ENCODE measurements around the gene MARCHF3. TPM values are rescaled to one million over a fixed set of nuclear protein-coding genes. Genes with fewer than 3 reads are reported as not detected.
"Not testable (repeated sequence)": the region's sequence is repeated elsewhere in the genome, so short reads cannot be mapped to it uniquely, and the experiment has no call there.

Gene MARCHF3
- total RNA-seq, 1 experiment from 2014 or later: 6.5 TPM

DNA sequence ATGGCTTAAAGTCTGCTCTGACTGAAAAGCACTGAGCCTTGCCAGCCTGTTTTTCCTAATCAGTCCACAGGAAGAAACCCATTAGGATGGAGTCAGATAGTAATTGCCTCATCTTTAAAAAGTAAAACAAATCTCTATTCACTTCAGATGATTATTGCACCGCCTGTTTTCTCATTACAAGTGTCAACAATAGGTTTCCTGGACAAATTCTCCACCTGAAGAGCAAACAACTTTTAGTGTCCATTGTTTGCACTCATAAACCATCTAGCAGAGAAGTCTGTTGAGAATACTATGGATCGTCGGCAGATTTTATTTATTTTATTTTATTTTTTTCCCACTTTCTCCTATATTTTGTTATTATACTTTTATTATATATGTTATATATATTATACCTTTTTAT lies 22.7 kb upstream of the MARCHF3 start:
- DNase-seq (ENCODE audit: extremely low read depth, low read depth): no peak

DNA sequence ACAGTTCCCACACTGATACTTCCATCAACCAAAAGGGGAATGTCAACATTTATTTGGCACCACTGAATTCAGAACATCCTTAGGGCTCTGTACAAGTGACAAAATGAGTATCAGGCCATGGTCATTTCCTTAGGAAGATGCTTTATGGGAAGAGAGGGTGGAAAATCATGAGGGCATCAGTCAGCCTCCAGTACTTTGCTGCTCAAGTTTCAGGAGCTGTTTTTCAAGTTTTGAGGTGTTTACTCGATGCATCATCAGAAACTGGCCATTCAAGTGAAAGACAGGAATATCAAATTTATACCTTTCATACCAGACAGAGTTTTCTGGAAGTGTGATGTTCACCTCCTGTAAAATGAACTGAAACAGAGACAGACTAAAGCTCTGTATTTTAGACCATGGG lies 21.2 kb upstream of the MARCHF3 start:
- DNase-seq (ENCODE audit: extremely low read depth, low read depth): no peak

DNA sequence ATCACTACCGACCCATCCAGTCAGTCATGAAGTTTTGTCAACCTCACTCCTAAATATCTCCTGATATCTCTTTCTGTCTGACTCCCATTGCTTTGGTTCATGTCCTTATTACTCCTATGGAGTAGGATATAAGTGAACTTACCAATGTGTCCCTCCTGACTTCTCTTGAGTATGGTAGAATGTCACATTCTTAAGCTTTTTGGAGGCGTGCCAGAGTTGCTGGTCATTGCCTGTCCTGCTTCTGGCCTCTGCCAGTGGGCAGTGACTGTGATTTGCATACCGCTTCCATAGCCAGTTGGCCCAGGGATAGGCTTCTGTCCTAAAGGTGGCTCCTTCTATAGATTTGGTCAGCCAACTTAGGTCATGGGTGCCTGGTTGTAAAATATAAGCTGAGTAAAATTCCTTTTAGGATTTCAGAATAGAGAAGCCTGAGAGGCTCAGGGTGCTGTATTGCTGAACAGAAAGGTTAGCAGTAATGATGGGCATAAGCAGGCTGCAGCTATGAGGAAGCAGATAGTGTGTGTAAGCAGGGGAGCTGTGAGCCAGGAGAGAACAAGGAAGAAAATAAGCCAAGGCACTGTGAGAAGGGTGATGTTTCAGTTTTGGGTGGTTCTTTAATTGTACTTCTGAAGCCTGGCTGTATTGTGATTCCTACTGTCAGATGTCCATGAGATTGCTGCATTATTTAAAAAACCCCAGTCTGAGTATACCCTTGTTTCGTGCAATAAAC lies 16.1 kb upstream of the MARCHF3 start:
- DNase-seq (ENCODE audit: extremely low read depth, low read depth): no peak

DNA sequence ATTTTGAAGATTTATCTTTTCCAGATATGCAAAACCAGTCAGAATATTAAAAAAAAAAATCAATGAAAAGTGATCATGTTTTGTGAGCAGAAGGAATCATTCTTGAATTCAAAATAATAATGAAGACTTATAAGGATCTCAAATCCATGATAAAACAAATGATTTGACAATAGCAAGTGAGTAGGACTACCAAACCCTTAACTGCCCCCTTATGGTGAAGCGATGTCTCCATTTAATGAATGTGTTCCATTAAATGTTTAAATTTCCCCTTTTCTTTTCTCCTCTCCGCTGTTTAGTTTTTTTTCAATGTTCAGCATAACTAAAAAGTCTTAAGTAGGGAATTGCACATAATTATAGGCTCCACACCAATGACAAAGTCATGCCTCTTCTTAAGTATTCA lies 12.2 kb upstream of the MARCHF3 start:
- no peak for DNase-seq (ENCODE audit: extremely low read depth, low read depth)

DNA sequence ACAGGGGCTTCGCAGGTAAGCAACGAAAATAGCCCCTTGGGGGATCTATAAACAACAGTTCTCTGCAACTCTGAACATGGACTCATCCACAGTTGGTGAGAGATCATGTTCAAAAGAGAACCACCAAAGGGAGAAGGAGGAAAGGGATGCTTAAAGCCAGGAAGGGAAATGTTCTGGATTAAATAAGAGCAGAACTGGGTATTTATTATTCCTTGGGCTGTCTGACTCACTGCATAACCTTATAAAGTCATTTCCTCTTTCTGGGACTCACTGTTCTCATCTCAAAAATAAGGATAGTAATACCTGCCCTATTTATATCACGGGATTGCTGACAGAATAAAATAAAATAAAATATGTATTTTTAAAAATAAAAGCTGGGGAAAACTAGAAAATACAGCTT lies 11.2 kb upstream of the MARCHF3 start:
- no peak for DNase-seq (ENCODE audit: extremely low read depth, low read depth)

DNA sequence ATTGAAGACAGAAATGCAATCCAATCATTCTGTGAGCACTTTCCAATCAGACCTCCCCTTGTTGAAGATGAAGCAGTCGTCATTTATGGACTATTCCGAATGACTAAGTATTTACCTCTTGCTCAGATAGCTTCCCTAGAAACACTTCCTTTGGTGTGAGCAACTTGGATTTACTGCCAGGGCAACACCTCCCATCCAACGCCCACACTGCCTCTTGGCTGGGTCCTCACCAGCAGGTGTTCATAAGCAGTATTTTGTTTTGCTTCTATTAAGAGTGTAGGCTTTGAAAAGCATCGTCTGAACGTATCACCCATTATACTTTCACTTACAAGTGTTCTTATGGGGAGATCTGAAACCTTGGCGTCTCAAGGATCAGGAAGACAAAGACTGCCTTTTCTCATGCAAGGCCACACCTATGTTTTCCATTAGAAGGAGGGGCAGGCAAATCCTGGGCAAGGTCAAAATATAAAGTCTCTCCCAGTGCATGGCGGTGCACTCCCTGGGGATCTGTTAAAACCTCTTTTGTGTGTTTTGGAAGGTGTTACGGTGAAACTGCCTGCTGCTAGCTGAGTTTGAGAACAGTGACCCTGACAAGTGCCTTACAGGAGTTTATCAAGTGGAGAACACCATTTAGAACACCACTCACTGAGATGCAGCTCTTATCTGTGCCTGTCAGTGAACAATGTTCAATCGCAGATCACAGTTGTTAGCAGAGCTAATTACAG lies 10.6 kb upstream of the MARCHF3 start:
- no peak for DNase-seq (ENCODE audit: extremely low read depth, low read depth)

DNA sequence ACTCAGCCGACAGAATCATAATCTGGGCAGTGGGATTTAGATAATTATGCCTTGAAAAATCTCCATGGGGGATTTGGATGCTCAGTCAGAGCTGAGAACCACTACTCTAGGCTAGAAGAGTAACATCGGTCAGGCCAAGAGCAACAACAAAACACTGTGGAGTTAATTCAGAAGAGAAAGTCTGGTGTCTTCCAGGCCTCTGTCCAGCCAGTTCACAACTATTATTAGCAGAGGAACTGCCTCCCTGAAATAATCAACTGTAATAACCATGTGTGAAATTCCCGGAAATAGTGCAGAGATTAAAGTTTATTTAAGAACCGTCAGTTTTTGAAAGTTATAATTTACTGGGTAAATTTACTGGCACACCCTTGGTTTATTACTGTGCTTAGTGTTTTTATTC lies 8.2 kb upstream of the MARCHF3 start:
- DNase-seq (ENCODE audit: extremely low read depth, low read depth): no peak

DNA sequence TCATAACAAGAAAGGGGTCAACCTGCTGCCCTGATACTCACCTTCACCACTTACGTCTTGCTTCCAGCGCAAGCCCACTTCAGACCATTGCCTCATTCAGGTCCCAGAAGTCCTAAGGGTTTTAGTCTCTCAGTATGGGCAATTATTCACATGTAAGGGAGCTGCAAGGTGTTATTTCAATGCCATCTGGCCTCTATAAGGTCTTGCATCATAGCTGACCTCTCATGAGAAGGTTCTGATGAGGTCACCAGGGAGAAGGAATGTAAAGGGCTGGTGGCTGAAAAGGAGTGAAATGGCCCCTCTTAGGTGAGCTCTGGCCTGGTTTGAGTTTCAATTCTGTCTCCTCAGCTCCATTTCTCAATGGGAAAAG lies 1.5 kb upstream of the MARCHF3 start:
- no peak for DNase-seq (ENCODE audit: extremely low read depth, low read depth)

DNA sequence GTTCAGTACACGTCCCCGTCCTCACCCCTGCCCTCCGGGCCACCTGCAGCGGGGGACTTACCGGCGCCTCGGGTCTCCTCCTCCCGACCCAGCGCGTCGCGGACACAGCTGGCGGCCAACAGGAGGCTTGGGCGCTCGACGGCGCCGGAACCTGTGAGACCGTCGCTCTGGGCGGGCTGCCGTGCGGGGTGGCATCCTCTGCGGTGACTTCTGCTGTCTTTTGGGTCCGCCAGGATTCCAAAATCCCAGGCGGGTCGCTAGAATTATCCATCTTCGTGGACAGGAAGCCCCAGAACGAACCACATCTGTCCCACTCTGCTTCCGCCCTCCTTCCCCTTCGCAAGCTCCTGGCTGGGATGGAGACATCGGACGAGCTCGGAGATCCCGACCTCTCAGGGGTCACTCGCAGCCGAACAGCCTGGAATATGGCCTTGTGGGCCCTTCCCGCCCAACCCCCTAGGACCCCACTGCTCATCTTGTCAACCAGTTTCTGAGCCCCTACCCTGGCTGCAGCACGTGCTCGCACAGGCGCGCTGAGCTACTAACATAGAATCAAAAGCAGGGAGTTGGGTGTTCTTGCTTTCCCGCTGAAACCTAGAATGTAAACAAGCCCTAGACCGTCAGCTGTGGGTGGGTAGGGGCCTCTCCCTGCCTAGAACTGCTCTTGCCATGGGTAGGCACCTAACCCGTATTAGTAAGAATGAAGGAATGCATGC lies 947 bp upstream of the MARCHF3 start:
- no peak for DNase-seq (ENCODE audit: extremely low read depth, low read depth)

DNA sequence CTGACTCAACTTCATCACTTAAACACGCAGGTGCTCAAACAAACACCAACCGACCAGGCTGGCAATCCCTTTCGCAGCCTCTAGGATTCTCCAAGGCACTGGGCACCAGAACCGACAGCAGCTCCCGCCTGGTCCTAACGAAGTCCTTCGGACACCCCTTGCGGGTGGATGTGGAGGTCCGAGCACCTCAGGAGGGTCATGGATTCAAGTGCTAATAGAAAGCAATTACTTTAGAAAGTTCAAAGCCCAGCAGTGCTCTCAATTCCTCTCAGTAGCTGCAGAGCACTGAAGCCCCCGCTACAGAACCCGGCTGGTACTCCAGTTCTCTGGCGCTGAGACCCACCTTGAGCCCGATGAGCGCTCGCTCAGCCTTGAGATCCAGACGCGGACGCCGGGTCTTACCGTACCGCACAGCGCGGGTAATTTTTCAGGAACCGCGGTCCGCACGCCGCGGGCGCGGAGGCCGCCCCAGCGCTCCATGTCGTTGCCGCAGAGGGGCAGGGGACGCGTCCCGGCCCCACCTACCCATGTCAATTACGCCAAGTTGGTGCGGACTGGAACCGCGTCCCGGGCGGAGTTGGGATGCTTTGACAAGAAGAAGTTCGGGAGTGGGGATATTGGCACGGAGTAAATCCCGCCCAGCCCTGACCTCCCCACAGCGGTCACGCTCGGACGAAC lies 638 bp downstream of the MARCHF3 start:
- peak; percentile 56 for DNase-seq (ENCODE audit: extremely low read depth, low read depth)

DNA sequence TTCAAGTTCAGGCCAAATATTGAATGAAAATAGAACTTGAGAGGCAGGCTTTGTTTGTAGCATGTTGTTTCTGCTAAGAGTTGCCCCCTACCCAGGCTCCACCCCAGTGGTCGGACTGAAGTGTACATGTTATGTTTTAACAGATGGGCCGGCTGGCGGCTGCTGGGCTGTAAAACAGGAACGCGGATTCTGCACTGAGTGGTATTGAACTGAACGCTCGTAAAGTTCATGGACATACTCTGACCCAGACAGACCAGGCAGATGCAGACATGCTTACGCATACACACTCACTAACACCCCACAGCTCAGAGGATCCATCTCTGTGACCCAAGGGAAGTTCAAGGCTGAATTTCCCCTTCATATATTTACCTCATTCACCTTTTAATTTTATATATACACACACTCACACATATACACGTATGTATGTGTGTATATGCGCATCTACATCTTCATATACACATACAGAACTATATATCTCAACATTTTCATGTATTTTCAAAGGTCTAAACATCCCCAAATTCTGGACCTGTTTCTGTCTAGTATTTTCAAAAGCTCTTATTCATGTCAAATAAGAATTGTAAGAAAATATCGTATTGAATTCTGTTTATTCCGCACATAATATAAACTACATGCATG lies 1.4 kb downstream of the MARCHF3 start:
- DNase-seq (ENCODE audit: extremely low read depth, low read depth): no peak

DNA sequence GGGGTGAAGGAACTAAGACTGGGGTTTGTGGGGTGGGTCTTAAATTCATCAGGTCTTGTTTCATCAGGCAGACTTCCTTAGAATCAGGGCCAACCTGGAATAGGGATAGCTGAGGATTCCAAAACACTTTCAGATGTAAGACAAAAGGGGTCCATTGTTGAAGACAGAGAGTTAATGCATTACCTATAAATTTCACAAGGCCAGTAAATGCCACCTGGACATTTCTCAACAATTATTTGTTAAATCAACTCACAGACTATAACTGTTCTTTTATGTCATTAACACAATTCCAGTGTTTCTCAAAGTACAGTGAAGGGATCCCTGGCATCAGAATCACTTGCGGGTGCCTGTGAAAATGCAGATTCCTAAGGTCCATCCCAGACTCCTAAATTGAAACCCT lies 2.8 kb downstream of the MARCHF3 start:
- DNase-seq (ENCODE audit: extremely low read depth, low read depth): no peak

DNA sequence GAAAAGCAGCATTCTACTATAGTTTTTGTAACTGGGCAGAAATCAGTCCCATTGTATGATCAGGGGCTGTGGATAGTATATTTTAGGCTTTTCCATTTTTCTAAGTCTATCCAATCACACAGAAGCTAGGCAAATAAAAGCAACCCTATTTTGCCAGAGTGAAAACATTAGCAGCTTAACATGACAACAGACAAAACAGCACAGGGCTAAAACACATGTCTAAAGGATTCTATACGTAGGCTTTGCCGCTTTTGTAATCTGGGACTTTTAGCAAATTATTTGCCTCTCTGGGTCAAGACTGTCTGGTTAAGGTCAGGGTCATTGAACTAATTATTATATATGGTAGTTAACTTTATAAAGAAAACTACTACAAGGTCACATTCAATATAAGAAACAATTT lies 4.2 kb downstream of the MARCHF3 start:
- DNase-seq (ENCODE audit: extremely low read depth, low read depth): no peak

DNA sequence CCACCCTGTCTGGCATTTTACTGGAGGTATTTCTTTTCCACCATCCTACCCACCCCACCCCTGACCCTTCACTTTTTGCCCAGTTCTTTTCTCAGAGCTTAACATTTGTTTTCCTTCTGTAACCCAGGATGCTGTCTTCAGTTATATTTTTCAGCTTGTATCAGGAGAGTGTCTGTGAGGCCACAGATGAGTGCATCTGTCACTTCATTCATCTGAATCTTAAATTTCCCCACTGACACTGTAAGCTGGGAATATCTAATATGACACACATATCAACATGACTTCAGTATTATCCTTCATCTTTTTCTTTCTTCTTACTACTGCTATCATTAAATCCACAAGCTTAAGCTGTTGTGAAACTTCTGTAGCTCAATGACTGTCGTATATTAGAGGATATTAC lies 4.9 kb downstream of the MARCHF3 start:
- DNase-seq (ENCODE audit: extremely low read depth, low read depth): no peak

DNA sequence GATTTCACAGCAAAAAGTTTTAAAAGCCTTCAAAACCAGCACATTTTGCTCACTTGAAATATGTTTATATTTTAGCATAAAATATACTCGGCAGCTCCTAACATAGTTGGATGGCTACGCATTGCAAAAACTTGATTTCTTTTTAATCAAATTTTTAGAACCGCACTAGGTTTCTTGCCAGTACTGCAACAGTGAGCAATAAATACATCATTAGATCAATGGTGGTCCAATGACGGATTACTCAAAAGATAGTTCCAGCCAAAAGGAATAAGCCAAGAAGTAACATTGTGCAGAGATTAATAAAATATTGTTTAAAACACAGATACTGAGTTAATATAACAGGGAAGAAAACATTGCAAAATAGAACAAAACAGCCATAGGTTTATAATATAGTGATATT lies 5.5 kb downstream of the MARCHF3 start:
- no peak for DNase-seq (ENCODE audit: extremely low read depth, low read depth)

DNA sequence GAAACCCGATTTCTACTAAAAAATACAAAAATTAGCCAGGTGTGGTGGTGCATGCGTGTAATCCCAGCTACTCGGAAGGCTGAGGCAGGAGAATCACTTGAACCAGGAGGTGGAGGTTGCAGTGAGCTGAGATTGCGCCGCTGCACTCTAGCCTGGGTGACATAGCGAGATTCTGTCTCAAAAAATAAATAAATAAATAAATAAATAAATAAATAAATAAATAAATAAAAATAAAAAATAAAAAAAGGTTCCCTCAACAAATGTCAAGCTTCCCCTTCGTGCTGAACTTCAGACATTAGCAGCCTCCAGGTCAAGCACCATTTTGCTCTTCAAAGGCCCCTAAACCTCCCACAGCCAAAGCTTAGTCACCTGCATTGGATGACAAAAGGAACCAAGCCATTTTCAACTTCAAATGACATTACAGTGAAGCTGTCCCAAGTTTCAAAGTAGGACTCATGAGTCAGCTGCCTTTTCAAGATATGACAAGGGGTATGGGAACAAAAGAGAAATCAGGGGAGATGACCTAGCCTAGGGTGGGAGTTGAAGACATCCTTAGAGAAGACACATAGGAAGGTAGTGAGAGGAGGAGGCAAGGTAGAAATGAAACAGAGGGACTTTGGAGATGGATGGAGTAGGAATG lies 6.7 kb downstream of the MARCHF3 start:
- not testable (repeated sequence) for DNase-seq (ENCODE audit: extremely low read depth, low read depth)

DNA sequence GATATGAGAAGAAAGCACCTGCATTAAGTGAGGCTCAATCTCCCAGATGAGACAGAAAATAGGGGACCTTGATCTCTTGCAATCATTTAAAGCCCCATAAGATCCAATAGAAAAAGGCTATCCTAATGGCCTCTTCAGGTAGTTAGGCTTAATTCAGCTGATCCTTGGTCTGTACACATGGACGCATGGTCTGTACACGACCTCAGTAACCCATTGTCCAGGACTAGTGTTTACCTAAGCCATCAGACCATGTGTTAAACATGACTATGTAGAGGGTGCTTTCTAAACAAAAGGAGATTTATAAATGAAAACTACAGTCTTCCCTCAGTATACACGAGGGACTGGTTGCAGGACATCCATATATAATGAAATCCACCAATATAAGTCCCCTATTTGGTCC lies 7.5 kb downstream of the MARCHF3 start:
- no peak for DNase-seq (ENCODE audit: extremely low read depth, low read depth)

DNA sequence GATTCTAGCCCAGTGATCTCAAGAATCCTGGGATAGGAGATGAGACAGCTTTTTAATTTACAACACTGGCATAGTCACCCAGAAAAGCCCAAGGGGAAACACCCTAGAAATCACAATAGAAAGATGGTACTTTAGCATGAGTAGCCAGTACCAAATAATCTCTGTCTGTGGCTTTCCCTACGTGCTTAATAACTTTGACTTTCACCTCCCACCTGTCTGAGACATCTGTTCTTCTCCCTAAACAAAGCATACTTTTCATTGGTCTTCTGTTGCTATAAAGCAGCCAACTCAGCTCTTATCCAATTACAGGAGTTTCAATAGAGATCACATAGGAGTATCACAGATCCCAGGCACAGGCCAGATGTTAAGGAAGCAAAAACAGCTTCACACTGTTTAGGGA lies 10.4 kb downstream of the MARCHF3 start:
- no peak for DNase-seq (ENCODE audit: extremely low read depth, low read depth)

DNA sequence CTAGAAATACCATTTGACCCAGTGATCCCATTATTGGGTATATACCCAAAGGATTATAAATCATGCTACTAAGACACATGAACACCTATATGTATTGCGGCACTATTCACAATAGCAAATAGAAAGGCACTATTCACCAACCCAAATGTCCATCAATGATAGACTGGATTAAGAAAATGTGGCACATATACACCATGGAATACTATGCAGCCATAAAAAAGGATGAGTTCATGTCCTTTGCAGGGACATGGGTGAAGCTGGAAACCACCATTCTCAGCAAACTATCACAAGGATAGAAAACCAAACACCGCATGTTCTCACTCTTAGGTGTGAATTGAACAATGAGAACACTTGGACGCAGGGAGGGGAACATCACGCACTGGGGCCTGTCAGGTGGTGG lies 13.6 kb downstream of the MARCHF3 start:
- not testable (repeated sequence) for DNase-seq (ENCODE audit: extremely low read depth, low read depth)

DNA sequence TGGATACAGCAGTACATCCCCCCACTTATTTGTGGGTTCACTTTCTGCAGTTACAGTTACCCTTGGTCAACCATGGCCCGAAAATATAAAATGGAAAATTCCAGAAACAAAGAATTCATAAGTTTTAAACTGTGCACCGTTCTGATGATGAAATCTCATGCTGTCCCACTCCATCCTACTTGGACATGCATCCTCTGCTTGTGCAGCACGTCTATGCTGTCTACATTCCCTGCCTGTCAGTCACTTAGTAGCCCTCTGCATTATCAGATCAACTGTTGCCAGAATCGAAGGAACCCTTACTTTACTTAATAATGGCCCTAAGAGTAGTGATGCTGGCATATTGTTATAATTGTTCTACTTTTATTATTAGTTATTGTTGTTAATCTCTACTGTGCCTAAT lies 14.6 kb downstream of the MARCHF3 start:
- DNase-seq (ENCODE audit: extremely low read depth, low read depth): no peak

All from NCI-H460 (cell line).